ENCODE data around the gene IDUA.

Gene IDUA

DNA sequence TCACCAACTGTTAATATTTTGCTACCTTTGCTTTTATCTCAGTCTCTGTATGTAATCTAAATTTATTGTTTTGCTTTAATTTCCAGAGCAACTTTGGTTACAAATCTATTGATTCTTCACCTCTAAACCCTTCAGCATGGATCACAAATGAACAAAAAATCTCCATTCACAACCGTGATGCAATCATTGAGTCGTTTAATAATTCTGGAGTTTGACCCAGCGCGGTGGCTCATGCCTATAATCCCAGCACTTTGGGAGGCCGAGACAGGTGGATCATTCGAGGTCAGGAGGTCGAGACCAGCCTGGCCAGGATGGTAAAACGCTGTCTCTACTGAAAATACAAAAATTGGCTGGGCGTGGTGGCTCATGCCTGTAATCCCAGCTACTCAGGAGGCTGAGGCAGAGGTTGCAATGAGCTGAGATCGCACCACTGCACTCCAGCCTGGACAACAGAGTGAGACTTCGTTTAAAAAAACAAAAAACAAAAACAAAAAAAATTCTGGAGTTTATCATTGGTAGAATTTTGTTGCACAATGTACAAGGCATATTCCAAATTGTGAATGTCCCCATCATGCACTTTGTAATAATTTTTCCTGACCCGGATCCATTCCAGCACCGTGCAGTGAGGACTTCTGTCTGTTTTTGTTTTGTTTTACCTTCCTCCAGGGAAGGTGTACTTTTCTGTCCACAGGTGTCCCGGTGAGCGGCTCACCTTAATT is 2.3 kb upstream of the IDUA start:
- no peak overlapping the region for H3K9ac ChIP-seq (ENCODE audit: low read depth, low read length)
- H3K4me3 ChIP-seq (ENCODE audit: low read length), result peak overlapping the region; percentile 38
- H3K27ac ChIP-seq (ENCODE audit: low read depth, low read length), result no peak overlapping the region
- peaks cover 33% of the 10 kb centered on the region for H3K27me3 ChIP-seq (ENCODE audit: insufficient read depth, low read length)
- peaks cover 12% of the 10 kb centered on the region; the same call in 1 of the 2 replicates for H3K4me1 ChIP-seq (ENCODE audit: insufficient read depth, low read length)
- no peaks in the 10 kb centered on the region for H3K9me3 ChIP-seq (ENCODE audit: insufficient read depth, low read depth, low read length)
- WGBS, result 82% methylated on average over 14 of the region's 15 CpGs
- H3K36me3 ChIP-seq (ENCODE audit: insufficient read depth, low read length), result no peaks in the 10 kb centered on the region

DNA sequence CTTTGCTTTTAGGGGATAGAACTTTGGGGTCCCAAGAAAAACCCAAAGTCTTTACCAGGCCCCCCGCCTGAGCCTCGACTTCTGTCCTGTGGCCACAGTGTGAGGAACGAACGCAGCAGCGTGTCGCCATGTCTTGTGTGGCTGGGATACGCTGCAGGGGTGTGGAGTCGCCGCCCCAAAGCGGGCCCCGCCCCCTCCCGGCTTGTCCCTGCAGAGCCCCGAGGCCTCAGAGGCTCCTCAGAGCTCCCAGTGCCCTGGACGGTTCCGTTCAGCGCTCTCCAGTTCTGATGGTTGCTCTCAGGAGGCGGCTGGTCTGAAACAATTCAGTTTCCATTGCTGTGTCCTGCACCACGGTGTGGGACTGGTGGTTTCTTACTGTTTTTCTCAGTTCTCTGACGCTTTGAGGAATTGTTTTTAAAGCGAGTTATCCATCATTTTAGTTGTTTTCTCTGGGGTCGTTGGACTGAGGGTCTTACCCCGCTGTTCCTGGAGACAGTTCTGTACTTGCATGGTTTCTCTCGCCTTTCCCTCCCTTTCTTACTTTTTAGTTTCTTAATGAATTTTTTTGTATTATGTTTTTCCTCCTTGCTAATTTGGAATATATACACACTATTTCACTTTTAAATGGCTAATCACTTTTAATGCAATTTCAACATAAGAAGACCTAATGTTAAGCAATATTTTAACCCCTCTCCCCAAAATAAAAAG is 1.6 kb upstream of the IDUA start:
- Histone ChIP-seq H3K4me3 (ENCODE audit: low read length) (peak overlapping the region; percentile 38), H3K27ac (ENCODE audit: low read depth, low read length) (no peak overlapping the region), H3K4me1 (ENCODE audit: insufficient read depth, low read length) (peaks cover 12% of the 10 kb centered on the region; the same call in 1 of the 2 replicates), H3K9me3 (ENCODE audit: insufficient read depth, low read depth, low read length) (no peaks in the 10 kb centered on the region), H3K36me3 (ENCODE audit: insufficient read depth, low read length) (no peaks in the 10 kb centered on the region), H3K27me3 (ENCODE audit: insufficient read depth, low read length) (peaks cover 33% of the 10 kb centered on the region), H3K9ac (ENCODE audit: low read depth, low read length) (no peak overlapping the region)
- WGBS, result 19% methylated on average over 21 of the region's 23 CpGs

DNA sequence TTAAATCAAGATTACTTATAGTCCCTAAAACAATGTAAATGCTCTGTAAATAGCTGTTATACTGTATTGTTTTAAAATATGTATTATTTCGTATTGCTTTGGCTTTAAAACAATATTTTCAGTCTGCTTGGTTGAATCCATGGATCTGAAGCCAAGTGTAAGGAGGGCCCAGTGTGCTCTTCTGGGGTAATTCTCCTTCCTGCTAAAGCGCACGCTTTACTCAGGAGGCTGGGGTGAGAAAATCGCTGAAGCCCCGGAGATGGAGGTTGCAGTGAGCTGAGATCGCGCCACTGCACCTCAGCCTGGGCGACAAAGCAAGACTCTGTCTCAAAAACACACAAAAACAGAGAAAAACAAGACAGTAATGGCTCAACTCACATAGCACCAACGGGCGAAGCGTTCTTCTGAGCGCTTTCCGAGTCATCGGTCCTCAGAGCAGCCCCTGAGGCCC is 391 bp upstream of the IDUA start:
- peaks cover 12% of the 10 kb centered on the region; the same call in 1 of the 2 replicates for H3K4me1 ChIP-seq (ENCODE audit: insufficient read depth, low read length)
- no peaks in the 10 kb centered on the region for H3K36me3 ChIP-seq (ENCODE audit: insufficient read depth, low read length)
- peaks cover 33% of the 10 kb centered on the region for H3K27me3 ChIP-seq (ENCODE audit: insufficient read depth, low read length)
- peak overlapping the region; percentile 41; the same call in 1 of the 2 replicates for H3K9ac ChIP-seq (ENCODE audit: low read depth, low read length)
- peak overlapping the region; percentile 59 for H3K4me3 ChIP-seq (ENCODE audit: low read length)
- H3K9me3 ChIP-seq (ENCODE audit: insufficient read depth, low read depth, low read length), result no peaks in the 10 kb centered on the region
- 21% methylated on average over 14 of the region's 14 CpGs for WGBS
- H3K27ac ChIP-seq (ENCODE audit: low read depth, low read length), result no peak overlapping the region

- Histone ChIP-seq H3K36me3 (ENCODE audit: insufficient read depth, low read length) (no peaks in the 10 kb centered on the region), H3K4me3 (ENCODE audit: low read length) (peak overlapping the region; percentile 59; the same call in 1 of the 2 replicates), H3K27me3 (ENCODE audit: insufficient read depth, low read length) (peaks cover 33% of the 10 kb centered on the region), H3K9ac (ENCODE audit: low read depth, low read length) (no peak overlapping the region), H3K27ac (ENCODE audit: low read depth, low read length) (no peak overlapping the region), H3K4me1 (ENCODE audit: insufficient read depth, low read length) (peaks cover 12% of the 10 kb centered on the region; the same call in 1 of the 2 replicates), H3K9me3 (ENCODE audit: insufficient read depth, low read depth, low read length) (no peaks in the 10 kb centered on the region)
- WGBS, result 88% methylated on average over 37 of the region's 37 CpGs
Measured at GRCh38 chr4:987624-988513, 1.0 kb downstream of the IDUA start.

DNA sequence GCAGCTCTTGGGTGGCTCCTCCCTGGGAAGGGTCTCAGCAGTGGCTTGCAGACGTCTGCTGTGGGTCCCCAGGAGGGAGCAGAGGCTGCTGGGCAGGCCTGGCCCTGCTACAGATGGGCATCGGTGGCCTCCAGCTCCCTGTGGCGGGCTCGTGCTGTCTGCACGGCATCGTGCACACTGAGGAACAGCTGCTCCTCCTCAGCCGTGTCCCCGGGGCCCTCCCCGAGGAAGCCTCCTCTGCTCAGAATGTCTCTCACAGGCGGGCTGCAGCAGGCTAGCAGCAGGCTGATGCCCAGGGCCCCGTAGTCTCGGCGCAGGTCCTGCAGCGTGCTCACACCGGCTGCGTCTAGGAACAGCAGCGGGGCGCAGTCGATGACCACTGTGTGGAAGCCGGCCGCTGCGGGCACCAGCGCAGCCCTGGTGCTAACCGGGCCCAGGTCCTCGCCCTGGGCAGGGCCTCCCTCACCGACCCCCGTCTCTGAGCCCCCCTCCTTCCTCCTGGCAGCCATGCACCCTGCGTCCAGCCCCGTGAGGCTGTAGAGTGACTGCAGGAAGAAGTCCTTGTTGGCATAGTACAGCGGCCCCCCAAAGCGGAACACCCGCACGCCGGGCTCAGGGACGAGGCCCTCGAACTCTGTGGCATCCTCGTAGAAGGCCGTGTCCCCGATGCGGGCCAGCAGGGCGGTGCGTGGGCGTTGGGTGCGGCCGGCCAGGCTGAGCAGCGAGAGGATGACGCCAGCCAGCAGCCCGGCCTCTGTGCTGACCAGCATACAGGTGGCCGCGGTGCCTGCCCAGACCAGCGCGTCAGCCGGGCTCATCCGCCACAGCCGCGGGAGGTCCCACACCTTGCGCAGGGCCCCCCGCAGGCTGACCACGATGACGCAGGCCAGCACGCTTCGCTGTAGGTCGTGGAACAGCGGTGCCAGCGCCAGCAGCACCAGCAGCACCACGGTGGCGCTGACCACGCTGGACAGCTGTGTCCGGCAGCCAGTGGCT is 2.2 kb downstream of the IDUA start:
- Histone ChIP-seq H3K9ac (ENCODE audit: low read depth, low read length) (no peak overlapping the region), H3K27ac (ENCODE audit: low read depth, low read length) (no peak overlapping the region), H3K9me3 (ENCODE audit: insufficient read depth, low read depth, low read length) (no peaks in the 10 kb centered on the region), H3K27me3 (ENCODE audit: insufficient read depth, low read length) (peaks cover 33% of the 10 kb centered on the region), H3K36me3 (ENCODE audit: insufficient read depth, low read length) (no peaks in the 10 kb centered on the region), H3K4me3 (ENCODE audit: low read length) (no peak overlapping the region), H3K4me1 (ENCODE audit: insufficient read depth, low read length) (peaks cover 12% of the 10 kb centered on the region; the same call in 1 of the 2 replicates)
- 93% methylated on average over 69 of the region's 69 CpGs for WGBS

DNA sequence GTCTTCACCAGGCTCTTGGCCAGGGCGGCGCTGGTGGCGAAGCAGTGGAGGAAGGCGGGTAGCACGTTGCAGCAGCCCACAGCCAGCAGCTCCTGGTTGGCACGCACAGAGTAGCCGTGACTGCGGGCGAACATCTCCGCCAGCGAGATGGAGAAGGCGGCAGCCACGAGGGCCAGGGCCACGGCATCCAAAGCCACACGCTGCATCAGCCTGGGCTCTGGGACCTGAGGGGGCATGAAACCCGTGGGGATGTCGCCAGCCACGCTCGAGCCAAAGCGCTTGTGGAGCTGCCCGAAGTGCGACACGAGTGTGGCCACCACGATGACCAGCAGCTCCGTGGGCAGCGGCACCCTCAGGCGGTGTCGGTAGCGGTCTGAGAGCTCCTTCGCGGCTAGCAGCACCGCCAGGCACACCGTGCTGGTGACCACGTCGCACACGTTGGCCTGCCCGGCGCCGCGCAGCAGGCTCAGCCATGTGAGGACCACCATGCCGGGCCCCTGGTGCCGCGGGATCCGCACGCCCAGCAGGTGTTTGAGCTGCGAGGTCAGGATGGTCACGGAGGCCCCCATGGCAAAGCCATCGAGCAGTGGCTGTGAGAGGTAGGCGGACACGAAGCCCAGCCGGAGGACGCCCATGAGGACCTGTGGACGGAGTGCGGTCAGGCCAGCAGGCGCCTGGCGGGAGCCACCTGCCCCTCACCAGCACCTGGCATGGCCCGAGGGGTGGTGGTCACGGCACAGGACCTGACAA is 3.1 kb downstream of the IDUA start:
- Histone ChIP-seq H3K27me3 (ENCODE audit: insufficient read depth, low read length) (peaks cover 27% of the 10 kb centered on the region), H3K4me1 (ENCODE audit: insufficient read depth, low read length) (peaks cover 12% of the 10 kb centered on the region; the same call in 1 of the 2 replicates), H3K9me3 (ENCODE audit: insufficient read depth, low read depth, low read length) (no peaks in the 10 kb centered on the region), H3K27ac (ENCODE audit: low read depth, low read length) (no peak overlapping the region), H3K9ac (ENCODE audit: low read depth, low read length) (no peak overlapping the region), H3K36me3 (ENCODE audit: insufficient read depth, low read length) (no peaks in the 10 kb centered on the region), H3K4me3 (ENCODE audit: low read length) (no peak overlapping the region)
- WGBS, result 96% methylated on average over 58 of the region's 58 CpGs

GRCh38 chr4:990746-991367 is 4.0 kb downstream of the IDUA start:
- Histone ChIP-seq H3K9ac (ENCODE audit: low read depth, low read length) (no peak overlapping the region), H3K27me3 (ENCODE audit: insufficient read depth, low read length) (peaks cover 24% of the 10 kb centered on the region), H3K9me3 (ENCODE audit: insufficient read depth, low read depth, low read length) (no peaks in the 10 kb centered on the region), H3K27ac (ENCODE audit: low read depth, low read length) (no peak overlapping the region), H3K36me3 (ENCODE audit: insufficient read depth, low read length) (no peaks in the 10 kb centered on the region), H3K4me3 (ENCODE audit: low read length) (no peak overlapping the region), H3K4me1 (ENCODE audit: insufficient read depth, low read length) (peaks cover 6% of the 10 kb centered on the region; the same call in 1 of the 2 replicates)
- 94% methylated on average over 26 of the region's 26 CpGs for WGBS

DNA sequence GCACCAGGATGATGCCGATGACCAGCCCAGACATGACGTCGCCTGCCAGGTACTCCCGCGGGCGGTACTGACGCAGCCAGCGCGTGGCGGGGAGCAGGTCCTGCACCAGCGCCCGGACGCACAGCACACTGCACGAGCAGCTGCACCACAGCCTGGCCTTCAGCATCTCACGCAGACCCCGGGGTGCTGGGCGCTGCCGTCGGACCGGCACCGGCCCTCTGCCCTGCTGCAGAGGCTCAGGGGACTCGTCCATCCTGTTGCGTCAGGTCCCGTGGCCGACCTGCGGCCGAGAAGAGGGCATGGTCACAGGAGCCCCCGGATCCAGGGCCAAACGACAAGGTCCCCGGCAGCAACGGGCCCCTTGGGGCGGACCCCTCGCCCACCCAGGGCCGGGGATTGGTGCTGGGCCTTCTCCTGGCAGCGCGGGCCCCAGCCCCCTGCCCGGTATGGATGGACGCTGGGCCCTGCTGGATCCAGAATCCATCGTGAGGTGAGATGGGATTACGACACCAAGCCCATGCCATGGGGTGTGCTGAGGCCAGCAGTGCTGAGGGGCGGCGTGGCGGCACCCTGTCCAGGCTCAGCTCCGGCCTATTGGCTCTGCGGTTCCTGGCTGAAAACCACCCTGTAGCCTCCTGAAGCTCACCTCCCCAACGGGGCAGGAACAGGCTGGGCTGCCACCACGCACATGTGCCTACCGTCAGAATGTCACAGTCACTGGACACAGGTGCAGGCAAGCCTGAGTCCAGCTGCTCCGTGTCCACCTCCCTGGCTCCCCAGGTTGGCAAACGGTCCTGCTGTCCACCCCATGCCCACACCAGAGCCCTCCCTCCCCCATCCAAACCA is 4.8 kb downstream of the IDUA start:
- no peak overlapping the region for H3K4me3 ChIP-seq (ENCODE audit: low read length)
- H3K9me3 ChIP-seq (ENCODE audit: insufficient read depth, low read depth, low read length), result no peaks in the 10 kb centered on the region
- H3K9ac ChIP-seq (ENCODE audit: low read depth, low read length), result no peak overlapping the region
- no peaks in the 10 kb centered on the region for H3K36me3 ChIP-seq (ENCODE audit: insufficient read depth, low read length)
- no peaks in the 10 kb centered on the region for H3K4me1 ChIP-seq (ENCODE audit: insufficient read depth, low read length)
- no peak overlapping the region for H3K27ac ChIP-seq (ENCODE audit: low read depth, low read length)
- WGBS, result 95% methylated on average over 50 of the region's 50 CpGs
- H3K27me3 ChIP-seq (ENCODE audit: insufficient read depth, low read length), result peaks cover 24% of the 10 kb centered on the region
